ENCODE data around the gene SPZ1.

The SPZ1 gene

GRCh38 chr5:80355686-80356085 is 35.9 kb downstream of the SPZ1 start:
- H4K20me1 ChIP-seq (ENCODE audit: insufficient read depth, low read length), result no peaks in the 10 kb centered on the region
- H3K9ac ChIP-seq (ENCODE audit: low read length), result no peak overlapping the region
- no peaks in the 10 kb centered on the region for H3K27me3 ChIP-seq (ENCODE audit: low read depth, low read length)
- no peaks in the 10 kb centered on the region for H3K36me3 ChIP-seq (replicated peaks; ENCODE audit: low read depth, low read length)
- no peaks in the 10 kb centered on the region for H3K4me1 ChIP-seq (ENCODE audit: low read length)
- no peaks in the 10 kb centered on the region for H3K79me2 ChIP-seq (ENCODE audit: low read length)
- TF ChIP-seq CTCF (IDR thresholded peaks at IDR 0.05; ENCODE audit: low read depth, low read length), result no peak
- TF ChIP-seq EZH2phosphoT487 (IDR thresholded peaks at IDR 0.05; ENCODE audit: low read depth), result no peak
- H3K4me2 ChIP-seq (ENCODE audit: low read length), result no peak overlapping the region
- no peak overlapping the region for H3K27ac ChIP-seq (ENCODE audit: low read length)
- H3K4me3 ChIP-seq (ENCODE audit: low read length), result no peak overlapping the region
- no peak overlapping the region for H2AFZ ChIP-seq (ENCODE audit: low read depth, low read length)
- no peaks in the 10 kb centered on the region for H3K9me3 ChIP-seq (ENCODE audit: insufficient read depth, low read length)

- no peak overlapping the region for H2AFZ ChIP-seq (ENCODE audit: low read depth, low read length)
- H3K4me1 ChIP-seq (ENCODE audit: low read length), result no peaks in the 10 kb centered on the region
- H3K36me3 ChIP-seq (replicated peaks; ENCODE audit: low read depth, low read length), result no peaks in the 10 kb centered on the region
- H3K79me2 ChIP-seq (ENCODE audit: low read length), result no peaks in the 10 kb centered on the region
- H3K9ac ChIP-seq (ENCODE audit: low read length), result no peak overlapping the region
- H3K4me2 ChIP-seq (ENCODE audit: low read length), result no peak overlapping the region
- TF ChIP-seq CTCF (IDR thresholded peaks at IDR 0.05; ENCODE audit: low read depth, low read length), result no peak
- no peak for TF ChIP-seq EZH2phosphoT487 (IDR thresholded peaks at IDR 0.05; ENCODE audit: low read depth)
- no peaks in the 10 kb centered on the region for H3K27me3 ChIP-seq (ENCODE audit: low read depth, low read length)
- no peak overlapping the region for H3K4me3 ChIP-seq (ENCODE audit: low read length)
- no peaks in the 10 kb centered on the region for H3K9me3 ChIP-seq (ENCODE audit: insufficient read depth, low read length)
- H3K27ac ChIP-seq (ENCODE audit: low read length), result no peak overlapping the region
- no peaks in the 10 kb centered on the region for H4K20me1 ChIP-seq (ENCODE audit: insufficient read depth, low read length)
Observed at GRCh38 chr5:80357671-80358070, 37.9 kb downstream of the SPZ1 start.

- H3K4me3 ChIP-seq (ENCODE audit: low read length), result no peak overlapping the region
- no peaks in the 10 kb centered on the region for H4K20me1 ChIP-seq (ENCODE audit: insufficient read depth, low read length)
- TF ChIP-seq EZH2phosphoT487 (IDR thresholded peaks at IDR 0.05; ENCODE audit: low read depth) (no peak), CTCF (IDR thresholded peaks at IDR 0.05; ENCODE audit: low read depth, low read length) (no peak)
- H2AFZ ChIP-seq (ENCODE audit: low read depth, low read length), result no peak overlapping the region
- H3K27me3 ChIP-seq (ENCODE audit: low read depth, low read length), result no peaks in the 10 kb centered on the region
- no peaks in the 10 kb centered on the region for H3K79me2 ChIP-seq (ENCODE audit: low read length)
- no peaks in the 10 kb centered on the region for H3K4me1 ChIP-seq (ENCODE audit: low read length)
- no peak overlapping the region for H3K9ac ChIP-seq (ENCODE audit: low read length)
- H3K27ac ChIP-seq (ENCODE audit: low read length), result no peak overlapping the region
- no peak overlapping the region for H3K4me2 ChIP-seq (ENCODE audit: low read length)
- no peaks in the 10 kb centered on the region for H3K36me3 ChIP-seq (replicated peaks; ENCODE audit: low read depth, low read length)
- no peaks in the 10 kb centered on the region for H3K9me3 ChIP-seq (ENCODE audit: insufficient read depth, low read length)
Observed at GRCh38 chr5:80360914-80361444, 41.2 kb downstream of the SPZ1 start.

- Histone ChIP-seq H3K4me3 (ENCODE audit: low read length) (no peak overlapping the region), H3K36me3 (replicated peaks; ENCODE audit: low read depth, low read length) (no peaks in the 10 kb centered on the region), H3K9ac (ENCODE audit: low read length) (no peak overlapping the region), H3K27ac (ENCODE audit: low read length) (no peak overlapping the region), H3K27me3 (ENCODE audit: low read depth, low read length) (no peaks in the 10 kb centered on the region), H3K9me3 (ENCODE audit: insufficient read depth, low read length) (no peaks in the 10 kb centered on the region), H3K4me2 (ENCODE audit: low read length) (no peak overlapping the region), H4K20me1 (ENCODE audit: insufficient read depth, low read length) (no peaks in the 10 kb centered on the region), H2AFZ (ENCODE audit: low read depth, low read length) (no peak overlapping the region), H3K79me2 (ENCODE audit: low read length) (no peaks in the 10 kb centered on the region), H3K4me1 (ENCODE audit: low read length) (no peaks in the 10 kb centered on the region)
- no peak for TF ChIP-seq CTCF (IDR thresholded peaks at IDR 0.05; ENCODE audit: low read depth, low read length)
- TF ChIP-seq EZH2phosphoT487 (IDR thresholded peaks at IDR 0.05; ENCODE audit: low read depth), result no peak
Observed at GRCh38 chr5:80364892-80365291, 45.1 kb downstream of the SPZ1 start.

Data from OCI-LY3 (cell line).